NOMO-1 treated with dmso at 0.1 percent for 144 hours (cell line): Measurements from ENCODE around the gene LIAS.

ENCODE experiments used
- DNase-seq: peaks from one replicate; lab custom pipeline; 2025; ENCODE audit not compliant: unreplicated experiment; lab: John Stamatoyannopoulos, UW

Gene LIAS

DNA sequence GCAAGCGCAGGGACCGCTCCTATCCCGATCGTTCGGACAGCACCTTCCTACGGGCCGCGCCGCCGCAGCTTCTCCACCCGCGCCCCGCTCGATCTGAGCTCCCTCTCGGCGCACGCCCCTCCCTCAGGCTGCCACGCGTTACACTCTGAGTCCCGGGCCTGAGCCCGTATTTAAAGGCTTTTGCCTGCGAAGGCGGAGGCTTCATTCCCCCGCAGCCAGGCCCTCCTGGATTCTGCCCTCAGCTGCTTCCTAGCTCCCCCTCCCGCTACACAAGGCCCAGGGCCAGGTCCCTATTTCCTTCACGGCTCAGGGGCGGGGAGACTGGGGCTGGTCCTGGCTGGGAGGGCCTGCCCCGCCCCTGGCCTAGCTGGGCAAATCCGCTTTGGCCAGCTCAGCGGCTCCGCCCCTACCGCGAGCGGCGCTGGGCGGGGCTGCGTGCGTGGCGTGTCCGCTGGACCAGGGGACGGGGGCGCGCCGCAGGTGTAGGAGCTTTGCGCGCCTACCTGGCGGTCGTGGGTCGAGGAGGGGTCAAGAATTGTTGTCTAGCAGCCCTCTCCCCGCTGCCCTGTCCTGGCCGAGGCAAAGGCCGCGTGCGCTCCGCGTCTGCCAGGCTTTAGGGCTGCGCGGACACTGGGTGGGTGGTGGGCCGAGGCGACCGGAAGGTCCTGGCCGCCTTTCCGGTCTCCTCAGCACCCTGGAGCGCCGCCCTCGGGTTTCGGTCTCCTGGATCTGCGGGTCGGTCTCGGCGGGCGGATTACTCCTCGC, 68.6 kb downstream of the LIAS start, which contains the start of gene UGDH:
UGDH (minus strand) TSS at position 144 of the 765 bp plus-strand sequence. CDS start 5,927 bp downstream, outside the sequence.
- peak; percentile 98 for DNase-seq

DNA sequence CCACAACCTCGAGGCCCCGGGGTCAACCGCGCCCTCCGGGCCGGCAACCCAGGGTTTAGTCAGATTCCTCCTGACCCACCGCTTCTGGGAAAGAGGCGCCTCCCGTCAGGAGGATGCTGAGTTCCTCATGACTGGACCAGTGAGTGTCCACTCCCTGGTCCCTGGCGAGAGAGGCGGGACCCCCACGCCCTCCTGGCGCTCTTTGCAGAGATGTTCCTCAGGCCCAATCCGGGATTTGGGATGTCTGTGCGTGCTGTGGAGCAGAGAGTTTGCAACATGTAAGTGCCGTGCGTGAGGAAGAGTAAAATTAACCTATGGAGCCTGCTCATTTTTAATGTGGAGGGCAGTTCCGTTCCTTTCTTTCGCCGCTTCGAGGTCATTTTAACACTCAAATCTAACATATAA, 69.2 kb downstream of the LIAS start:
- no peak for DNase-seq
